HG03097 (cell line): ENCODE measurements around the gene POLDIP2.
A peak's percentile ranks its signal among the peaks of the same experiment; 100 is the strongest.
"Not testable (repeated sequence)": the region's sequence is repeated elsewhere in the genome, so short reads cannot be mapped to it uniquely, and the experiment has no call there.

ENCODE experiments used
- ATAC-seq: cut with Tn5 transposase; IDR thresholded peaks from one replicate; pipeline ENCODE4 v1.9.1; 2021; ENCODE audit not compliant: unreplicated experiment, low FRiP score

Gene POLDIP2

GRCh38 chr17:28338769-28339212 lies 18.5 kb downstream of the POLDIP2 start:
- not testable (repeated sequence) for ATAC-seq

DNA sequence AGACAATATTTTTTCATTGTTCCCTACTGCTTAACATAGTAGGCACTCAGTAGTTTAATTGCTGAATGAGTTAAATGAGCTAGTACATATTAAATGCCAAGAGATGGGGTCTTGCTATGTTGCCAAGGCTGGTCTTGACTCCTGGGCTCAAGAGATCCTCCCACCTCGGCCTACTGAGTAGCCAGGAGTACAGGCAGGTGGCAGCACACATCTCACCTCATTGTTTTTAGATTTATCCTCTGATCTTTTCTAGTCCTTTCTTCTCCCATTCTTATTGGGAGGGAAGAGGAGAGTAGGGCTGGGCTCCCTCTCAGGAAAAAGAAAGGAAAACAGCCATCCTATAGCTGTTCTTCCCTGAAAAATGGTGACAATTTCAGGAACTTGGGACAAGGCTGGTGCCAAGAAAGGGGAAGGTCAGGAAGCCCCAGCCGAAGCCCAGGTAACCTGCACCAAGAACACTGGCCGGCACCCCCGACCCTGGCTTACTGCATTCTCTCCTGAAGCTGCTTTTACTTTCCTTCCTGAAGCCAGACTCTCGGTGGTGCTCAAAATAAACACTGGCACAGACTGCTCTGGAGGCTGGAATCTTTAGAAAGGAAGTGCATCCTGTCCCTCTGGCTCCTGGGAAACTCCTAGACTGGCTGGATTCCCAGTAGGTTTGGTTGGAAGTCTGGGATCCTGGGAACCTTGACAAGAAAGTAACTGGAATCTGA lies 19.1 kb downstream of the POLDIP2 start:
- no peak for ATAC-seq

GRCh38 chr17:28335959-28336871 lies 21.1 kb downstream of the POLDIP2 start:
- ATAC-seq, result no peak

GRCh38 chr17:28335201-28335958 lies 21.9 kb downstream of the POLDIP2 start, which contains the start of the genes IFT20 and TNFAIP1:
Gene IFT20, minus strand, starts transcription at chr17:28335472. Its CDS starts 3,487 bp downstream, at chr17:28331985.
Gene TNFAIP1, plus strand, starts transcription at chr17:28335761. Its CDS starts 3,761 bp downstream, at chr17:28339522.
- ATAC-seq, result peak; percentile 93

DNA sequence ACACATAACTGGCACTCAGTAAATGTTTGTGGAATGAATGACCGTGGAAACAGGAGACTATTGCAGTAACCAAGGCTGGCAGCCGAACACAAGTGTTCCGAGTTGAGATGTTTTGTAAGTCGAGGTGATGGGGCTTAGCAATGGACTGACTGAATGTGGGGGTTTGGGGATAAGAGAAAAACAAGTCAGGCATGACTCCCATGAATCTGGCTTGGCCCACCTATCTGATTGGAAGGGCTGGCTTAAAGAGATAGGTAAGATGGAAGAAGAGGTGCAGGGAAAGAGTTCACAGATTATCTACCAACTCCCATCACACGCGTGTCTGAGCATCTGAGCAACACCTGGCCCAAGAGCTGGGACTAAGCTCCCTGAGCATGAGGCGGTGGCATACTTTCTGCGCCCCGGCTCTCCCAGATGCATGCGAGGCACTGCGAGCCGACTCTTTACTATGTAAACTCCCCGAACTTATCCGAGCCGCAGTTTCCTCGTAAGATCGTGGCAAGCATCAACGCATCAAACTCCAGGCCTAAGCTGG lies 22.6 kb downstream of the POLDIP2 start:
- ATAC-seq, result no peak

GRCh38 chr17:28334171-28334570 lies 23.2 kb downstream of the POLDIP2 start:
- no peak for ATAC-seq

GRCh38 chr17:28333083-28333746 lies 24.1 kb downstream of the POLDIP2 start:
- ATAC-seq, result no peak

DNA sequence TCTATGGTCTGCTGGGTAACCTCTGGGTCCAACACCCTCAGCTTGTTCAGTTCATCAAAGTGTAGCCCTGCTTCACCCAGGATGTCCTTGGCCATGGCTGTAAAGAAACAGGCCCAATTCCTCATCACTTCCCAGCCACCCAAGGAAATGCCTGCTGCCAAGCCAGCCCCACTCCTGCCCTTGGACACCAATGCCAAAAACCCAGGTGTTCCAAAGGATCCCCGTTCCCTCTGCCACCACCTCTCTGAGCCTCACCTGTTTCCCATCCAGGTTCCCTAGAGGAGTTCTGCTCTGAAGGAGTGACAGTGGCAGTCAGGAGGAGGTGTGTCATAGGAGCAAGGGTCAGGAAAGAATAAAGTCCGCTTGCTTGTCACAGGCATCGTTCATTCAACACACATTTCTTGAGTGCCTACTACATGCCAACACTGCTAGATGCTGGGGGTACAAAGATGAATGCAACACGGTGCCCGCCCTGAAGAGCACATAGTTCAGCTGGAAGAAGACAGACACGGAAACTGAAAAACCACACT lies 25.4 kb downstream of the POLDIP2 start:
- no peak for ATAC-seq

DNA sequence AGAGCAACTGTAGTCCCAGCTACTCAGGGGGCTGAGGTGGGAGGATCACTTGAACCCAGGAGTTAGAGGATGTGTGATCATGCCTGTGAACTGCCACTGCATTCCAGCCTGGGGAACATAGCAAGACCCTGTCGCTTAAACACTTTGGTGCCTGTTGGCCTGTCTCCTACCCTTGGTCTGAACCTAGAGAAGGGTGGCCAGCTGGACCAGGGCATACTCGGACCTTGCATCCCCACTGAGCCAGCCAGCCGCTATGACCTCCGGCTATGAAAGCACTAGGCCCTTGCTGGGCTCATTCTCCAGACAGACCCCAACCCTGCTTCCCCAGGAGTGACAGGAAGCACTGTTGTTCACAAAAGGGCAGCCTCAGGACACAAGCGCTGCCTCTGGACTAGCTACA lies 26.7 kb downstream of the POLDIP2 start:
- ATAC-seq, result no peak

DNA sequence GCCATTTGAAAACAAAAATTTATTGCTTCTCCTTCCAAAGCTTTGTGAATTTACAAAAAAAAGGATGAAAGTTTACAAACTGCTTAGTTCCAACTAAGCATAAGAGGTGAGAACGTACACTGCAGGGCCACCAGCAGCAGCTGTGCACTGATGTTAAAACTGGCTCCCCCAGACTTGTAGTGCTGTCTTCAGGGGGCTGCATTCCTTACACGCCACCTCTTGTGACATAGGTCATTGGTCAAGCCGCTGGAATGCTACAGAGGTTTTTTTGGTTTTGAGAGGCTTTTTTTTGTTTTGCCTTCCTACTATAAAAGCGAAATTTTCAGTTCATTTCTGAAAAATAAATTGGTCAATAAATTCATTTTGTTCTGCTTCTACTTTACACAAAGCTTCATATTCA lies 29.0 kb downstream of the POLDIP2 start:
- ATAC-seq, result no peak

DNA sequence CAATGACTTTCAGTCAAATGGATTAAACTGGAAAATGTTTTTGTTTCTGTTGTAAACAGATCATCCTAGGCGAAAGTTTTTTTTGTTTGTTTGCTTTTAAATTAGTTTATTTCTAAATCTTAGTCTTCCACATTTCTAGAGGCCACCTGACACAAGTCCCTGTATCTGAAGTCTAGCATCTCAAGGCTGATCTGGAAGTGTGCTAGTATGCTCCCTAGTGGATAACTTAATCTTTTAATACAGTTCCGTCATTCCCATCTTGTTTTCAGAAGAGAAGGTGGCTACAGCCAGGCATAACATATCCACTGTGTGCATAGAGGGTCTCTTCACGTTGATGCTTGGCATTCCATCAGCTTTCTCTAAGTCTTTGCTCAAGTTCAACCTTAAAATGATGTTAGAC lies 29.6 kb downstream of the POLDIP2 start:
- no peak for ATAC-seq

DNA sequence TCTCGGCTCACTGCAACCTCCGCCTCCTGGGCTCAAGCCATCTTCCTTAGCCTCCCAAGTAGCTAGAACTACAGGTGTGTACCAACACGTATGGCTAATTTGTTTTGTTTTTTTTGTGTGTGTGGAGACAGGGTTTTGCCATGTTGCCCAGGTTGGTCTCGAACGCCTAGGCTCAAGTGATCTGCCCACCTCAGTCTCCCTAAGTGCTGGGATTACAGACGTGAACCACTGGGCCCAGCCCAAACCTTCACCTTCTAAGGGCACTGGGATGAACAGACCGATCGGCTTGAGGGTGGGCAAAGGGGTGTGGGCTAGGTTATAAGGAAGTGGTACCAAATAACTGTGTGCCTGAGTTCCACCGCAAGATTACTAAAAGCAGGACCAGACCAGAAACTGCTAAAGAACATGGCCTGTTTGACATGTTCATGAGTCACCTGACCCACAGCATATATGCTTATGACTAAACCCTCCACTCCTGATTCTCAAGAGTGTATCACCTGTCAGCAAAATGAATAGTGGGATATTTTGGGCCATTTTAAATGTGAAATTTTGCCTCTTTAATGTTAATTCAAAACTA lies 30.2 kb downstream of the POLDIP2 start:
- no peak for ATAC-seq

GRCh38 chr17:28326114-28326513 lies 31.2 kb downstream of the POLDIP2 start:
- ATAC-seq, result no peak

DNA sequence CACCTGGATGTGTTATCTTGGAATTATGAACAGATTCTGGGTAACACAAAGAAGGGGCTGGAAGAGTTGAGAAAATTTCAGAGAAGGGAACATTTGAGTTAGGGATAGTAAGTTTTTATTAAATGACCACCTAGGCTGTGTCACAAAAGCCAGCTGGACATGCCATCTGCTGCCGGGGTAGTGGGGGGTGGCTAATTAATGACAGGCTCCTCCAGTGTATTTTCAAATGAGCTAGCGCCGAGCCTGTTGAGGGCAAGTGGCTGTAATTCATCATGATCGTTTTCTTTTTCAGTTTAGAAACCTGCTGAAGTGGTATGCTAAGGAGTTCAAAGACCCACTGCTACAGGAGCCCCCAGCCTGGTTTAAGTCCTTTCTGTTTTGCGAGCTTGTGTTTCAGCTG lies 32.1 kb downstream of the POLDIP2 start:
- ATAC-seq, result no peak

- no peak for ATAC-seq
Observed at GRCh38 chr17:28324781-28325180, 32.5 kb downstream of the POLDIP2 start.

DNA sequence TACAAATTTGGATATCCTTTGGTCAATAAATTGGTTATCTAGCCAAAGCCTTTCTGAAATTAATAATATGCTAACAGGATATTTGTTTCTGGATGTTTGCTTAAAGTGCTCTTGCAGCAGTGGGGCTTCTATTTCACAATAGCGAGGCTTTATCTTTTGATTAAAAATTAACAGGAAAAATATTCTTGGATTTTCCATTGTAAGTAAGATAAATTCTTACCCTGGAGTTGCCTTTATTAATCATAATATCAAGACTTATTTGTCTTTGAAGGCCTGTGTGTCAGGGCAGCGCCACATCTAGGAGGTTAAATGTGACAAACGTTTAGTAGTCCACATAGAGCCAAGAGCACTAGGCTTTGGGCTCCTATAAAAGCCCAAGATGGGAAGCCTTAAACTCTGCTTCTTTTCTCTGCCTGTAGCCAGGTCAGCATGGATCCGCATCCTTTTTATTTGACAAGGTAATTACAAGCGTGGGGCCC lies 33.0 kb downstream of the POLDIP2 start:
- ATAC-seq, result no peak

- ATAC-seq, result no peak
Observed at GRCh38 chr17:28320215-28321061, 36.9 kb downstream of the POLDIP2 start.

GRCh38 chr17:28319598-28319935 lies 37.8 kb downstream of the POLDIP2 start:
- no peak for ATAC-seq
